HG02642 (cell line): ENCODE results near the gene KIF2A.
A peak's percentile ranks its signal among the peaks of the same experiment; 100 is the strongest.

ENCODE experiments used
- ATAC-seq: cut with Tn5 transposase; IDR thresholded peaks from one replicate; pipeline ENCODE4 v1.9.1; 2021; ENCODE audit warnings: mild to moderate bottlenecking; ENCODE audit not compliant: unreplicated experiment, poor library complexity

The KIF2A gene

DNA sequence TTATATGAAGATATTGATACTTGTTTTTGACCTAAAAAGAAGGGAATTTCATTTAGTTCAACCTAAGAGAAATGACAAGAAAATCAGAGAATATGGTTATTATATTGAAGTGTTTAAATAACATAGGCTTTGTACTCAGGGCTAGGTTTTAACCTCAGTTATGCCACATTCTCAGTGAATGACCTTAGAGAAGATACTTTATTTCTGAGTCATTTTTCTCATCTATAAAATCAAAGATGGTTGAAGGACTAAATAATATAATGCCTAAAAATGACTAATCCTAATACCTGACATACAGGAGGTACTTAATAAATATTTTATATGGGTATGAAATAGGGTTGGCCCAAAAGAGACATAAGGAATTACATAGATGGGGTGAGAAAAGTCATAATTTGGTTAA, 65.4 kb downstream of the KIF2A start:
- ATAC-seq: no peak

DNA sequence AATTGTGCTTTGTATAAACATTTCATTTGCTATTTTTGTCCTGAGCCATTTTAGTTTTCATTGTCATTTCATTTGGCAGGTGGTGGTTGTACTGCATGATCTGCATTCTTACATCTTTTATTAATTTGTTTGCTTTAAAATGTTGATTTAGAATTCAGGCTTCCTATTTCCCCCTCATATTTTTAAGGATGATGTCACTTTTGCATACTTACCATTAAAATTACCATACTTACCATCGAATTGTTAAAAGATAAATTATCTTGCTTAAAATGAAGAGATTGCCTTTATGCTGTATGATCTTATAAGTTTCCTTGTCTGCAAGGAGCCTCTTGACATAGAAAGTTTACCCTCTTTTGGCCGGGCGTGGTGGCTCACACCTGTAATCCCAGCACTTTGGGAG, 66.6 kb downstream of the KIF2A start:
- no peak for ATAC-seq

DNA sequence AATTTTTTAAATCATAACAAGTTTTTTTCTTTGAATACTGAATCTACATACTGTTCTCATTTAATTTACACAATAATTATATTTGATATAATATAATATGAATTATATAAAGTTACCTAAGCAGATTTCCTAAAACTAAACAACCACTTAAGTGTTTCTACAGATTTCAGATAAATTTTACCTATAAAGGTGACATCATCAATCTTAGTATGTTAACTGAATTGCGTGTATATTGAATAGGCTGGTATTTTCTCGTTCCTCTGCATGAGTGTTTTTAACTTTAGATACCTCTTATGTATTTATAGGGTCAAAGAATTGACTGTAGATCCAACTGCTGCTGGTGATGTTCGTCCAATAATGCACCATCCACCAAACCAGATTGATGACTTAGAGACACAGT, 67.4 kb downstream of the KIF2A start:
- ATAC-seq: no peak

DNA sequence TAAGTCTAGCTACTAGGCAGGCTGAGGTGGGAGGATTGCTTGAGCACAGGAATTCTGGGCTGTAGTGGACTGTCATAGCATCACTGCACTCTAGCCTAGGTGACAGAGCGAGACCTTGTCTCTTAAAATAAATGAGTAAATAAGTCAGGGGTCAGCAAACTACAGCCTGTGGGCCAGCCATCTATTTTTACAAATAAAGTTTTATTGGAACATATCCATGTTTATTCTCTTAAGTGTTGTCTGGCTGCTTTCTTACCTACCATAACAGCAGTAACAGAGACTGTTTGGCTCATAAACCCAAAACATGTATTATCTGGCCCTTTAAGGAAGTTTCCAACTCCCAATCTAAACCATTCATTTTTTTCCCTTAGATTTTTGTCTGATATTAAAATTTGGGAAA, 68.1 kb downstream of the KIF2A start:
- ATAC-seq: no peak

DNA sequence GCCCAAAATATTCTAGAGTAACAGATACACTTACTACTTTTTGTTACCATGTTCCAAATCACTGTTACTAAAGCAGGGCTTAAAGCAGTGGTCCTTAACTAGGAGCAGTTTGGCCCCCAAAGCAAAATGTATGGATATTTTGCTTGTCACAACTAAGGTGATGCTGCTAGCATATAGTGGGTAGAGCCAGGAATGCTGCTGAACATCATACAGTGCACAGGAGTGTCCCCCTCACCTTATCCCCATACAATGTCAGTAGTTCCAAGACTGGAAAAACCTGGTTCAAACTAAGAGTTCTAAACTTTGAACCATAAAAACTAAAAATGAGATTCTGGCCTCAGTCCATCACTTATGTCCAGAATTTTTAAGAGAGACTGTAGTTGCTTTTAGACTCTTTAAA, 69.6 kb downstream of the KIF2A start:
- ATAC-seq: no peak

DNA sequence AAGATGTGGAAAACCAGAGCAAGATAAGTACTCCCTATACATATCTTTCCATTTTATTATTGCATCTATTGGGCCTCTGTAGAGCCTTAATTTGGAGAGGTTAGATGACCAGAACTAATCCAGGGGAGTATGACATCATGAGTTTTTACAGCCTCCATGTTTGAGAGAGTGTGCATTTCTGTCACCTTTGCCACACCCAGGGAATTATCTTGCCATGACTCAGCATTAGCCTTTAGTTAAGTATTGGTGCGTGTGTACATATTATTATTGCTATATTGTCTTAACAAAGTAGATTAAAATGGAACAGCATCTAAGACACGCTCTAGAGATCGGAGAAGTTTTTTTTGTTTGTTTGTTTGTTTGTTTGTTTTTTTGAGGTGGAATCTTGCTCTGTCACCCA, 70.1 kb downstream of the KIF2A start:
- ATAC-seq: no peak

DNA sequence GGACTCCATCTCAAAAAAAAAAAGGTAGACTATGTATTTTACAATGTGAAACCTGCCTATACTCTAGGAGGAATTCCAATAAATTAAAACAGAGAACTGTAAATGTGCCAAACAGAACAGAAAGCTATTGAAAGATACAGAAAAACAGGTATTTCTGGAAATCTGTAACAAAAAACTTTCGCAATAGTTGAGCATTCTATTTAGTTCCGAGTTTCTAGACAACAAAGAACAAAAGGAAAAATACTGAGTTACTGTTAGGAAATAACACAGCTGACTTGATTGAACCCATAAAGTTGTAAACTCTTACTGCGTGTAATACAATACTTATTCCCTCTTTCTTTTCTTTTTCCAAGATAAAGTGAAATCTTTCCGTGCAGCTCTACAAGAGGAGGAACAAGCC, 79.1 kb downstream of the KIF2A start:
- ATAC-seq: no peak

DNA sequence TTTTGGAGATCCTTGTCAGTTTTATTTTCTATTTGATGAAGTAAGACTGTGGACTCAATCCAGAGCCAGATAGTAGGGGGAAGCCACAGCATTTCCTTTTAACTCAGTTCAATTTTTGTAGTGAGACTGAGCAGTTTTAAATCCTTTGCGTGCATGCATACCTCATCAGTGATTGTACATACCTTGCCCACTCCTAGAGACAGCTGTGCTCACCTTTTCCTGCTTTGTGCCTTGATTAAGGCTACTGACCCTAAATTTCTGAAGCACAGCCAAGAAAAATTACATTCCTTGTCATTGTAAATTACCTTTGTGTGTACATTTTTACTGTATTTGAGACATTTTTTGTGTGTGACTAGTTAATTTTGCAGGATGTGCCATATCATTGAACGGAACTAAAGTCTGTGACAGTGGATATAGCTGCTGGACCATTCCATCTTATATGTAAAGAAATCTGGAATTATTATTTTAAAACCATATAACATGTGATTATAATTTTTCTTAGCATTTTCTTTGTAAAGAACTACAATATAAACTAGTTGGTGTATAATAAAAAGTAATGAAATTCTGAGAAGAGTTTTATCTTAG, 79.9 kb downstream of the KIF2A start:
- no peak for ATAC-seq

DNA sequence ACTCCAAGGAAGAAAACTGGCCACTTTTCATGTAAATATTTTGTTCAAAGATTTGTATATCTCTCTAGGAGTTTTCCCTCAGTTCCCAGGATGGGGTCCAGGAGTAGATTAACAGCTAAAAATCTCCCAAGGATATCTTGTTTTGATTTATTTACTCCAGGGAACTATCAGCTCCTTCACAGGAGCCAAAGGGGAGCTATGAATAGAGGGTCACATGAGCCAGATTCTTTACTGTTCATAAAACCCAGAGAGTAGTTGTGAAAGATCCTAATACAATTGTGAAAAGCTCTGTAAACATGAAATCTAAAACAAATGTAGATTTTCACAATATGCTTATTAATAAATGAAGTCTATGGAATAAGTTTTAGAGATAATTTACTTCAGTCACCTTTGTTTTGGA, 80.8 kb downstream of the KIF2A start:
- ATAC-seq: no peak

DNA sequence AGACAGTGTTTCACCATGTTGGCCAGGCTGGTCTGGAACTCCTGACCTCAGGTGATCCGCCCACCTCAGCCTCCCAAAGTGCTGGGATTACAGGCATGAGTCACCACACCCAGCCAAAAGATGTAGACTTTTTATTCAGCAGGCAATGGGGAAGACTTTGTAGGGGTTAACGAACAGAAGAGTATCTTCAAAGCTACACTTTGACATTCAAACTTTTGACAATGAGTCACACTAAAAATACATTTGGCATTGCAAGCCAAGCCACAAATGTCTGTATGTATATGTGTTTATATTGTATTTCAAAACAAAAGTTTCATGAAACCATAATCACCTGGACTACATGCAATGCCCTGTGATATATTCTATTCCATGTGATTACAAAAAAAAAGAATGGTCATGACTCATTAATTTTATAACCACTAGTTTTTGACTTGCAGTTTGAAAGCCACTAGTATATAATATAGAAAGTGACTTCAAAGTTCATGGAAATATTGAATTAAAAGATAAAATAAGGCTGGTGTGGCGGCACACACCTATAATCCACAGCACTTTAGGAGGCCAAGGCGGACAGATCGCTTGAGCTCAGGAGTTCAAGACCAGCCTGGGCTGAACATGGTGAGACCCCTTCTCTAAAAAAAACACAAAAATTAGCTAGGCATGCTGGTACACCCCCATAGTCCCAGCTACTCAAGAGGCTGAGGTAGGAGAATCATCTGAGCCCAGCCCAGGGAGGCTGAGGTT, 89.4 kb downstream of the KIF2A start:
- ATAC-seq: no peak

DNA sequence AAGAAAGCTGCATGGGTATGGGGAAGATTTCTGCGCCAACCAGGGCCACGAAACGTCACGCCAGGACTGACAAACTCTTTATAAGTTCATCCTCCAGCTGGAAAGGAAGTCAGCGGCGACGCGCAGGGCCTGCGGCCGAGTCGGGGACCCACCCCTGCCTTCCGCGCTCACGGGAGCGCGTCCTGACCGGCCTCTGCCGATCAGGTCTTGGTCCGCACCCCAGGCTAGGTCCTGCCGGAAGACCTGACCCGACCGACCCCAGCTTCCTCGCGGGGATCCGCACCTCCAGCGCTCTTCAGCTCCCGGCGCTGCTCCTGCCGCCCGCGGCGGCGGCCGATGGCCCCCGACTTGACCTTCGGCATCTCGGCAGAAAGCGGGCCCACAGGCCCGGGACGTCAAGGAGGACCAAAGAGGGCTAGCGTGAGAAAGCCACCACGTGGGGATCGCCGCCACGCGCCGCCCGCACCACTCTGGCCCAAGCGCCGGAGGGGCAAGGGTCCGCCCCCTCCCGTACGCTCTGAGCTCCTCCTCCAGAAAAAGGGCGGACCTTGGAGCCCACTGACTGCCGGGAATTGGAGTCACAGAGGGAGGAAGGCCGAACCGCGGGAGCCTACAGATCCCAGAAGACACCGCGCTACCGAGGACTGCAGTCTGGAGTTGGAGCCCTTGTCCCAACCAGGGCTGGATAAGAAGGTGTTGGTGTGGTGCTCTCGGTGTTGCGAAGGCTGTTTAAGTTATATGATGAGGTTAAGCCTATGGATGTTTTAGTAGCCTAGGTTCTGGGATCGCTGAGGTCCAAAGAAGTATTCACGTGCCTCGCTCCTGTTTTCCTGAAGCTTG, 97.6 kb downstream of the KIF2A start, which contains the start of gene DIMT1:
TSS of gene DIMT1 (minus strand) at position 495 of the 840 bp plus-strand sequence. CDS start at position 362, 133 bp downstream.
- ATAC-seq: peak; percentile 97

DNA sequence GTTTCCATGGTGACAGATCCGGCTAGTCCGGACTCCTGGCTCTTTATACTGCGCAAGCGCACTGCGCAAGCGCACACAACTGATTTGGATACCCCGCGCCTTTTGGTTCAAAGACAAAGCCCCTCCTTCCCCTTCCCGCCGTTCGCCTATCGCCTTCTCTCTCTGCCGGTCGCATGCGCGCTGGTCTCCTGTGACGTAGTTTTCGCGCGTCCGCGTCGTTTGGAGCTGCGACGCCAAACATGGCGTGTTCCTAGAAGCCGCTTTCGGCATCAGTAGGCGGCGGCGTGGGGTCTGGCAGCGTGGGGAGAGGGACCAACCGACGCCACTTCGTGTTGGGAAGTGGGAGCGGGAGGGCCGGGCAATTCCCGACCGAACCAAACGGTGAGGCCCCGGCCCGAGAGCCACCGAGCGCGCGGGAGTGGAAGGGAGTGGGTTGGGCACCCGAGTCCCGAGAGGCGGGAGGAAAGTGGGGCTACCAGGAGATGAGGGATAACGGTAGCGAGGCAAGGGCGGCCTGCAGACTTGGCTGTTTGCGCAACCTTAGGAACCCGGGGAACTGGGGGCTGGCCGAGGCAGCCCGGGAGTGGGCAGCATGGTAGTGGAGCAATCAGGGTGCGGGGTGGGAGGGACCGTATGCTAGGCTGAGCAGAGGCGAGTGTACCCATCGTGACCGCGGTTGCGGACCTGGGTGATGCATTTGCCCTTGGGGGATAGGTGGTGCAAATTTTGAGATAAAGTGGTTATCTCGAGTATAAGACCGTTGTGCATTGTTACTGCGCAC, 106.7 kb downstream of the KIF2A start, which contains the start of gene IPO11:
TSS of gene IPO11 (plus strand) at position 215 of the 781 bp plus-strand sequence. CDS start 24,517 bp downstream, outside the sequence.
- peak; percentile 96 for ATAC-seq

DNA sequence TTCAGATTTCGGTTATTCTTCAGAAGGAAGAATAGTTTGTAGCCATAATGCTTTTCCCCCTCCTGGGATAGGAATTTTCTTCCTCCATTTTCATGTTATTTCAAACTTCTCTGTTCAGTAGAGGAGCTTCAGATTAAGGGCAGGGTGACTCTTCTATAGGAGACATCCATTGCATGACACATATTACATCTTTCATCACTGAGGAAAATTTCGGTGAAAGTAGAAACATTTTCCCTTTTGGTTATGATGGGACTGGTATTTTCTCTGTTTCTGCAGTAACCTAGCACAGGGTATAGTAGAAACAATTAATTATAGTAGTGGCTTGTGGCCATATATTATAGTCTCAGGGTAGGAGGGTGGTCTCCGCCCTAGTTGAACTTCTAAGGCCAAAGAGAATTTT, 107.7 kb downstream of the KIF2A start:
- ATAC-seq: no peak

DNA sequence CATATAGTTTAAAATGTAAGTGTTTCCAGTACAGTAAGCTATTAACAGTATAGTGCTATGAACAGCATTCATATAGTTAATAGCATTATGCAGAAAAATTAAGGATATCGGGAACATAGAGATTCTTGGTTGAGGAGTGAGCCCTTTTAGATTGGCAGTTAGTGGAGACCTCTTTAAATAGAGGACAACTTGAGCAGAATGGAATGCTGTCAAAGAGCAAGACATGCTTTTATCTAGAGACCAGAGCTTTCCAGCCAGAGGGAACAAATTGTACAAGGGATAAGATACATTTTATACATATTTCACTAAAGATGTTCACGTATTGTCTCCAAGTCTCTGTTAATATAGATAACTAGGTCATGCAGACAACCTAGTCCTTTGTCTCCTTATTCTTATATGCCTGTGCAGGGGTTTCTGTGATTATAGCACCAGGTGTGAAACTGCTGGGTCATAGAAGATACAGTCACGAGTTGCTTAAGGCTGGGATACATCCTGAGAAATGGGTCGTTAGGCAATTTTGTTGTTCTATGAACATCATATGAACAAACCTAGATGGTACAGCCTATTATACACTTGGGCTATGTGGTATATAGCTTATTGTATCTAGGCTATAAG, 112.6 kb downstream of the KIF2A start:
- ATAC-seq: no peak

DNA sequence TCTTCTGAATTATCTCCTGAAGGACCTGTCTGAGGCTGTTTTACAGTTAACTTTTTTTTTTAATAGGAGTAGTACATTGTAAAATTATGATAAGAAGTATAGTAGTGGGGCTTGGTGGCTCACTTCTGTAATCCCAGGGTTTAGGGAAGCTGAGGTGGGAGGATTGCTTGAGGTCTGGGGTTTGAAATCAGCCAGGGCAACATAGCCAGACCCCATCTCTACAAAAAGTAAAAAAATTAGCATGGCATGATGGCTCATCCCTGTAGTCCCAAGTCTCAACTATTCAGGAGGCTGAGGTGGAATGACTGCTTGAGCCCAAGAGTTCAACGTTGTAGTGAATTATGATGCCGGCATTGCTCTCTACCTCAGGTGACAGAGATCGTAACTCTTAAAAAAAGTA, 113.6 kb downstream of the KIF2A start:
- ATAC-seq: no peak

DNA sequence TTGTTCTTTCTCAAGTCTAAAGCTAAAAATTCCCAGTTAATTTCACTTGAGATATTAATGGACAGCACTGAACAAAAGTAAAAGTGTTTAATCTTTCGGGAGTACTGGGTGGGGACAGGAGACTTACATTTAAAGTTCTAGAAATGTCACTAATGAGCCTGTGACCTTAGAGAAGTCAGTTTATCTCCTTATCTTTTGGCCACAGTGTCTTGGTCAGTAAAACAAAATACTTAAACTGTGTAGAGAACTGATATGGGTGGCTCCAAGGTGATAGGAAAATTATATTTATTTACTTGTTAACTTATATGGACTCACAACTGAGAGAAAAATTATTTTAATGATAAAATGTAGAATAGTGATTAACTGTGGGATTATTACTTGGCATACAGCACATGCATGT, 115.4 kb downstream of the KIF2A start:
- ATAC-seq: no peak

DNA sequence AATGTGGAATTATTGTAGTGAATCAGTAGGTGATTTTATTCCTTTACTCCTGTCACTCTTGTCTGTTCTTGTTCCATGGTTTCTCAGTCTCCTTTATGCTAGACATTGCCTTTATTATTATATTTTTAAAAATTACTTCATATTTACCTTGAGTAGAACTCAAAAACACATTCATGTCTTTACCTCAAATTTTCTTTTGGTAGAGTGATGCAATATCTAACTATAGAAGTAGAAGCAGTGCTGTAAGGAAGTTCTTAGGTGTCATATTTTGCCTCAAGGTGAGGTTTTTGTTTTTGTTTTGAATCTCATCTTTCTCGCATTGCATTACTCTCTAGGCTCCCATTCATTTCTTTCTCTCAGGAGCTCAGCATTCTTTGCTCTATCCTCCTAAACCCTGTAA, 118.8 kb downstream of the KIF2A start:
- ATAC-seq: no peak

DNA sequence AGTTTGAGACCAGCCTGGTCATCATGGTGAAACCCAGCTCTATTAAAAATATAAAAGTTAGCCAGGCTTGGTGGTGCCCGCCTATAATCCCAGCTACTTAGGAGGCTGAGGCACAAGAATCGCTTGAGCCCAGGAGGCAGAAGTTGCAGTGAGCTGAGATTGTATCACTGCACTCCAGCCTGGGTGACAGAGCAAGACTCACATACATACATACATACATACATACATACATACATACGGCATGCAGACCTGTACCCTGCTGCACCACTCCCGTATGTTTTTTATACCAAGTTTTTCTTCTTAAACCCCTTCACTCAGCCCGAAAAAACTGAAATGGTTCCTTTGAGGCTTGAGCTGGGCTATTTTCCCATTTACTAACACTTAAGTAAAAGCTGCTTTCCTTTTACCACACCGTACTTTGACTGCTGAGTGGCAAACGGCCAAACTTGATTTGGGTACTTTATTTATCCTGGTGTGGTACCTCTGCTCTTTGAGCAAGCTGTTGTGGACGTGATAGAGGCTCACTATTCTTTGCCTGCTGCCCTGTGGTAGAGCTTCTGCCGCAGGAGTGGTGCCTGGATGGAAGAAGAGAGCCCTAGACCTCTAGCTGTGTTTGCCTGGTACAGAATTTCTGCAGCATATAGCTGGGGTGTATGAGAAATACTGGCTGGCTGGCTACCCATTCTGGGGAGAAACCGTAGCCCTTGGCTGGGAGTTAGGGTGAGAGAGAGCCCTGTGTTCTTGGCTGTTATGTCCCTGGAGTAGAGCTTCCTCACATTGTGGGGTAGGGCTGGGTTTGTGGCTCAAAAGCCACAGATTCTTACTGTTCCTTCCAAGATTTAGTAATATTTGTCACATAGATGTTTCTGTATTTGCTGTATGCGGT, 126.0 kb downstream of the KIF2A start:
- no peak for ATAC-seq

DNA sequence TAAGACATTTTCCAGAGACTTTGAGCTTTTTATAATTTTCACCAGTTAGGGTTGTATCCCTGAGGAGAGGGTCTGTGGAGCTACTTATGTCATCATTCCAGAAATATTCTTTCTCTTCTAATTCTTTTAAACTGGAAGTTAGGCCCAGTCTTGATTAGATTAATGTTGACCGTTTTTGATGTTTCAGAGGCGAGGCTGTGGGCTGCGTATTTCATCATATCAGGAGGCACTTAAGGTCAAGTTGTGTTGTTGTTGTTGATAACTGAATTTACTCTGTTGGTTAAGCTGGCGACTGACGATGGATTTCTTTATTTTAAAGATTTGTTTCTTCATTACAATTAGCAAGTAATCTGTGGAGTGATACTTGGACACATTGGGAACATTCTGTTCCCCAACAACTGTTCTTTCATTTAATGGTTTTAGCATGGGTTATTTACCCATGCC, 126.6 kb downstream of the KIF2A start:
- ATAC-seq: no peak
